ENCODE data around the gene LTO1. TPM values are rescaled to one million over a fixed set of nuclear protein-coding genes. Genes with fewer than 3 reads are reported as not detected.

The LTO1 gene
- total RNA-seq, 2 experiments from 2014 or later = 18.7 to 21.8 TPM

DNA sequence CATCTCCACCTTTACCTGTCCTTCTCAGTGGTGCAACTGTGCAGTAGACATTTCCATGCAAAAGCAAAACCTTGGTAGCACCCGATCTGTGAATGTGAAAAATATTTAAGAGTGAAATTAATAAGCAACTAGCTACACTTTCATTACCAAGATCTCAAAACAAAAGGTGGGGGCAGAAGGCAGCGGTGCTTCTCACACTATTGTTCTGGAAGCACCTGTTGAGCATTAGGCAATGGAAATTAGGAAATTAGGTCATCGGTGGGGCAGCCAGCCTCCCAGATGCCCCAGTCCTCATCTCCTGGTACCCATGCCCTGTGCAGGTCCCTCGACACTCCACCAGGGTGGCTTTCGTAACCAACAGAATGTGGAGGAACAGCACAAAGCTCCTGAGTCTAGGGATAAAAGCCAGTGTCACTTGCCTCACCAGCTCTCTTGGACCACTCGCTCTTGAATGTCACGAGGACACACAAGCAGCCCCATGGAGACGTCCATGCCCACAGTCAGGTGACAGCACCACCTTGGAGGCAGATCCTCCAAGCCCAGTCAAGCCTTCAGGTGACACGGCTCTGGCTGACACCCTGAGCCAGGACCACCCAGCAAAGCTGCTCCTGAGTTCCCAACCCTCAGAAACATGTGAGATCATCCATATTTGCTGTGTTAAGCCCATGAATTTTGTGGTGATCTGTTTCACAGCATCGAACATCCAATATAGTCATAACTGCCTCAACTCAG lies 3.3 kb downstream of the LTO1 start:
- peaks cover 17% of the 10 kb centered on the region for H3K36me3 Mint-ChIP-seq
- DNase-seq = no peak
- H3K4me3 Mint-ChIP-seq = no peak overlapping the region
- peaks cover 8% of the 10 kb centered on the region for H3K27me3 Mint-ChIP-seq
- peak overlapping the region; percentile 50 for H3K27ac Mint-ChIP-seq
- no peaks in the 10 kb centered on the region for H3K9me3 Mint-ChIP-seq
- H3K4me1 Mint-ChIP-seq = peaks cover 33% of the 10 kb centered on the region

DNA sequence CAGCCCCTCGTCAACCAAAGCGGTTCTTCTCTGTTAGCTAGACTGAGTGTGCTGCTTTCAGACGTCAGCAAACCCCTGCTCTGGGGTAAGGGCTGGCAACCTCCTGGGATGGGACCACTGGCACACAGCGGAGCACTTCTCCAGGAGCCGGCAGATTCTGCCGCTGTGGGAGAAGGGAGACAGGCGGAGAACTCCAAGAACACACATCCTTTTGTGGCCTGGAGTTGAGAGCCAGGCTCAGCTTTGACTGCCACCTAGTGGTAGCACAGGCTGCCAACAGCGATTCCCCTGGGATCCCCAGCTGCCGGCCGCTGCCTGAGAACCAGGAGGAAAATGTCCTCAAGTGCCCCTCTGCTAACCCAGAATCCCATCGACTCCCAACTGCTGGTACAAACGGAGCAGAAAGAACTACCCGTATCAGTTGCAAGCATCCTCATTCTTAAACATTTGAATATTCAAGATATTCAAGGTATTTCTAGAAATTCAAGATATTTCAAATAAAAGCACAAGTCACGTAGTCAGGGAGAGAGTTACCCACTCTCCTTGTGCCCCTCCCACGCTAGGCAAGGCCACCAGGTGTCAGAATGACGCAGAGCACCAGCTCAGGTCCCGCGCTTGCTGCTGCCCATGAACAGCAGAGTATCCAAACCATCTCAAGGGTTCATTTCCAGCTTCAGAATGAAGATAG lies 4.9 kb downstream of the LTO1 start:
- DNase-seq = peak; percentile 51
- Mint-ChIP-seq H3K4me3 (no peak overlapping the region), H3K27ac (no peak overlapping the region), H3K9me3 (no peaks in the 10 kb centered on the region), H3K4me1 (peaks cover 31% of the 10 kb centered on the region), H3K27me3 (peaks cover 1% of the 10 kb centered on the region), H3K36me3 (peaks cover 18% of the 10 kb centered on the region)

DNA sequence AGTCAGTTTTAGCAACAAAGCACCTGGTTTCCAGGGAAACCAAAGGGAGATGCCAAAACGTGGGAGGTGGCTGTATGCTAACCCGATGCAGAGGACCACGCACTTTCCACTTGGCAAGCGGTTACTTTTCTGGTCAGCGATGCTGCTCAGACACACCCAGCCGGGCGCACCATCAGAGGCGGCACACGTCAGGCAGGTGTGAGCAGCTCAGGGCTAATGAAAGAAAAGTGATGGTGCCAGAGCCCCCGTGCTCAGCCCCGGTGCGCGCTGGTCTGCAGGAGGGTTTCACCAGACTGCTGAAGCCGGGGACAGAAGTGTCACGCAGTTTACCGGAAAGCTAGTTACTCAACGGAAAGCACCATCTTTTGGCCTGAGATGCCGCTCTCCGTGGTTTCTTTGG lies 5.7 kb downstream of the LTO1 start:
- no peaks in the 10 kb centered on the region for H3K27me3 Mint-ChIP-seq
- peaks cover 18% of the 10 kb centered on the region for H3K36me3 Mint-ChIP-seq
- H3K9me3 Mint-ChIP-seq = no peaks in the 10 kb centered on the region
- peaks cover 31% of the 10 kb centered on the region for H3K4me1 Mint-ChIP-seq
- no peak for DNase-seq
- H3K4me3 Mint-ChIP-seq = no peak overlapping the region
- H3K27ac Mint-ChIP-seq = no peak overlapping the region

DNA sequence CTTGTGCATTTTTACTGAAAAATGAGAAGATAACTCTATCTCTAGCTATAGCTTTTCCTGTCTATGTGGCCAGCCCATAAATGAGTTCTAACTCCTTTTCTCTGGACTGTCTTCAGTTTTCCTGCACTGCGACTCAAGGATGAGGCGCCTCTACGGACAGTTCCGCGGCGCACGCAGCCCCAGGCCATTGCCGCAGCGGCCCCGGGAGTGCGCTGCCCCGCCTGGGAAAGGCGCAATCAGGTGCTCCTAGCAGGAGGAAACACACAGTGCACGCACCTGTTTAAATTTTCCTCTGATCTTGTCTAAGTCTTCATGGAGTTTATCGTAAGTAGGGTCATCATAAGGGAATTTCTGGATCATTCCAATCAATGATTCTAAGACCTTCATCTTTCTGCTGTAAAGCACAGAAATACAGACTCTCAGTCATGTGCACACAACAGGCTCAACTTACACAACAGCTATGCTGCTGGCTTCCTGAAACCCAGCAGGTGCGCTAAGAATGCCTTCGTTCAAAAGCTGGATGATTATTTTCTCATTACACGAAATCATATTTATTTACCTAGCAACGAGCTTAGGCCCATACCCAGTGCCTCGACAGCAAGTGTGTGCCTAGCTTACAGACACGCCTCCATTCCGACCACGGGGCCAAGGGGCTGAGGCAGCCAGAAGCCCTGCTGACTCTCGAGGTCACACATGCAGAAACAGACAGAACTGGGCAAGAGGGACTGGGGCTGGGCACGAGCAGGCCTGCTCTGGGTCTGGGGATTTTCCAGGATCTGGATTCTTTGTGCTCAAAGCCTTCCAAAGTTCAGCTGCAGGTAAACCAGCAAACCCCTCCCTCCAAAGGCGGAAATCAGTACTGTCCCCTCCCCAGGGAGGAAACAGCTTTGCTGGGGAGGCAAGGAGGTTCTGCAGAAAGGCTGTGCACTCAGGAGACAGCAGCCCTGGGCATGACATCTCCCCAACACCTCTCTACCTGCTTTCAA lies 7.2 kb downstream of the LTO1 start:
- H3K9me3 Mint-ChIP-seq = no peaks in the 10 kb centered on the region
- no peak for DNase-seq
- H3K27ac Mint-ChIP-seq = no peak overlapping the region
- no peak overlapping the region for H3K4me3 Mint-ChIP-seq
- H3K36me3 Mint-ChIP-seq = peaks cover 14% of the 10 kb centered on the region
- no peaks in the 10 kb centered on the region for H3K27me3 Mint-ChIP-seq
- peaks cover 20% of the 10 kb centered on the region for H3K4me1 Mint-ChIP-seq

DNA sequence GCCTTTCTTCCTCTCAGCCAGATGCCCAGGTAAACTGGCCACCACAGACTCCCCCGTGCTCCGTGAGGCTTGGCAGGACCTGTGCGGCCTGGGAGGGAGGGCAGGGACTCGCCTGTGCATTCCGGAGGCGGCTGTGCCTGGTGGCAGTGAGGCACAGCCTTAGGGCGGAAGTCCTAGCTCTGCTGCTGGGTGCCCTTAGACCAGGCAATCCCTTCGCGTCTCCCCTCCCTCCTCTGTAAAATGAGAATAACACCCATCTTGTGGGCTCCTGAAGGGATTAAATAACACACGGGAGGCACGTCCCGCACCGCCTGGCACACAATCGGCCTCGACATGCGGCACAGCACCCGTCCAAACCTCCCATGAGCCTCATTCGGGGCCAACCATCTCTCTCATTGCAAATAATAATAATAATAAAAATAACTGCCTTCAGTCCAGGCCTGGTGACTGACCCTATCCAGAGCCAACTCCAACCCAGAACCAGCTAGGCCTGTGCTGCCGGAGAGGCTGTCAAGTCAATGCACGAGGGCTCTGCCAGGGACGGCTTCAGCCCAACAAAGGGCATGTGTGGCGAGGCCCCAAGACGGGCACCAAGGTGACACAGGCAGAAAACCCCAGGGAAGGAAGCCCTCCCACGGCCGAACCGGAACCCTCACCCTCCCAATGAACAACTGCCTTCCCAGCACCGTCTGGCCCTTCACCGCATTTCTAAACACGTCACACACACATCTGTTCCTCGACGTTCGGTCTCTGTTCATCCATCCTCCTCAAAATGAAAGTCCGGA lies 8.2 kb downstream of the LTO1 start:
- H3K9me3 Mint-ChIP-seq = no peaks in the 10 kb centered on the region
- H3K27ac Mint-ChIP-seq = no peak overlapping the region
- no peak for DNase-seq
- peaks cover 14% of the 10 kb centered on the region for H3K36me3 Mint-ChIP-seq
- no peaks in the 10 kb centered on the region for H3K27me3 Mint-ChIP-seq
- H3K4me3 Mint-ChIP-seq = no peak overlapping the region
- peaks cover 14% of the 10 kb centered on the region for H3K4me1 Mint-ChIP-seq

DNA sequence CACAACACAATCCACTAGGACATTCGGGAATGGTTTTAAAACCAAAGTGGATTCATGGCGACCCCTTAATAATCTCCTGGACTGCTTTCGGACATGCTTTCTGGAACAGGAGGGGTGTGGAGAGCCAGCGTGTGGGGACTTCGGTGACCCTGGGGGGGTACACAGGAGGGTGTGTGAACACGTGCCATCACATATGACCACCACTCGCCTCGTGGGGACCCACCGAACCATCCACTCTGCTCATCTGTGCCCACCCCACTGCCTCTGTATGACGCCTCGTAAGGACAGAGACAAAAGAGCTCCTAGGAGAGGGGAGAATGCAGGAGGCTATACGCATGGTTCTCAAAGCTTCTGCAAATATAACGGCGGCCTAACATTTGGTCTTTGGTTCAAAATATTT lies 8.9 kb downstream of the LTO1 start:
- no peak for DNase-seq
- no peaks in the 10 kb centered on the region for H3K27me3 Mint-ChIP-seq
- no peak overlapping the region for H3K4me3 Mint-ChIP-seq
- H3K36me3 Mint-ChIP-seq = peaks cover 11% of the 10 kb centered on the region
- H3K27ac Mint-ChIP-seq = no peak overlapping the region
- peaks cover 10% of the 10 kb centered on the region for H3K4me1 Mint-ChIP-seq
- no peaks in the 10 kb centered on the region for H3K9me3 Mint-ChIP-seq

DNA sequence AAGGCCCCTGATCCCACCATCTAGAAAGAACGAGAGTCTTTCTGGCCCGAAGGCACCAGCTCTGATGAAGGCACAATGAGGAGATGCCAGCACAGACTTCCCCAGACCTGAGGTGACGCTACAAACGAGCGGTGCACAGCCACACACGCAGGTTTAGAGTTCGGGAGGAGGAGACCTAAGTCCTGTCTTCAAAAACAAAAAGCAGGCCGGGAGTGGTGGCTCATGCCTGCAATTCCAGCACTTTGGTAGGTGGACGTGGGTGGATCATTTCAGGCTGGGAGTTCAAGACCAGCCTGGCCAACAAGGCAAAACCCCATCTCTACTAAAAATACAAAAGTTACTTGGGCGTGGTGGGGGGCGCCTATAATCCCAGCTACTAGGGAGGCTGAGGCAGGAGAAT lies 9.5 kb downstream of the LTO1 start:
- H3K4me3 Mint-ChIP-seq = no peak overlapping the region
- DNase-seq = no peak
- no peaks in the 10 kb centered on the region for H3K27me3 Mint-ChIP-seq
- H3K27ac Mint-ChIP-seq = no peak overlapping the region
- no peaks in the 10 kb centered on the region for H3K9me3 Mint-ChIP-seq
- peaks cover 9% of the 10 kb centered on the region for H3K4me1 Mint-ChIP-seq
- peaks cover 9% of the 10 kb centered on the region for H3K36me3 Mint-ChIP-seq

DNA sequence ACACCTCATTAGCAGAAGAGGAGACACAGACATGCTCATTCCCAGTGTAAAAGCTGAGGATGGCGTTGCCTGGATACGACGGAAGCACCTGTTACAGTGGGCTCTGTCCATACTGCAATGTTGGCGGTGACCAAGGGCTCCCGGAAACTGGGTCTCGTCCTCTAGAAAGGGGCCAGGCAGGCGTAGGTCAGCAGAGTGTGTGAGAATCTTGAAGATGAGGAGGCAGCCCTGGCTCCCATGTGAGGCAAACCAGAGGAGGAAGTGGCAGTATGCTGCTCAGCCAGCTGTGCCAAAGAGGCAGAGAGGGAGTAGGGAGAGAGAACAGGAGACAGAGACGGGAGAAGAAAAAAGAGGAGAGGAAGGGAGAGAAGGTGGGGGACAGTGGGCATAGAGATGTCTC lies 10.3 kb downstream of the LTO1 start:
- Mint-ChIP-seq H3K27ac (no peak overlapping the region), H3K9me3 (no peaks in the 10 kb centered on the region), H3K36me3 (peaks cover 9% of the 10 kb centered on the region), H3K4me3 (no peak overlapping the region), H3K27me3 (no peaks in the 10 kb centered on the region), H3K4me1 (peaks cover 3% of the 10 kb centered on the region)
- no peak for DNase-seq

DNA sequence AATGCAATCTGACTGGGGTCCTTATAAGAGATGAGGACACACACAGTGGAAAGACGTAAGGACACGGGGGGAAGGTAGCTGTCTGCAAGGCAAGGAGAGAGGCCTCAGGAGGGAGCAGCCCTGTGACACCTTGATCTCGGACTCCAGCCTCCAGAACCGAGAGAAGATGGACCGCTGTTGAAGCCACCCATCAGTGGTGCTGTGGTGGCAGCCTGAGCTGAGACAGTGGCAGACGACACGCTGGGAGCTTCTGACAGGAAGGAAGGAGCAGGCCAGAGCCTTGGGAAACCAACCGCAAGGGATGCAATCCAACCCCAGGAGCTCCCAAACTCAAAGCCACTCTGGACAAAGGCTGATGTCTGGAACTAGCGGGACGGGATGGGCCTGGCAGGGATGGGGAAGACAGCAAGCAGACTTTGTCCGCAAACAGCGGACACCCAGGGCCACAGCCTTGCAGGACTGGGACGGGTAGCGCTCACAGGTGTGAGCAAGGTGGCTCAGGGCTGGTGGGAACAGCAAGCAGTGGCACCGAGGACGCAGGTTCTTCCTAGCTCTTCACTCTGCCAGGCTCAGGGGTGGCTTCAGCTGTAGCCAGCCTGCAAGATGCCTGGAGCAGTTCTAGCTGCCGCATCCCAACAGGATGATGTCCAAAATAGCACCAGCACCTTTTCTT lies 10.9 kb downstream of the LTO1 start:
- no peak for DNase-seq
- Mint-ChIP-seq H3K27ac (no peak overlapping the region), H3K4me1 (peaks cover 3% of the 10 kb centered on the region), H3K36me3 (peaks cover 9% of the 10 kb centered on the region), H3K9me3 (no peaks in the 10 kb centered on the region), H3K27me3 (no peaks in the 10 kb centered on the region), H3K4me3 (no peak overlapping the region)

DNA sequence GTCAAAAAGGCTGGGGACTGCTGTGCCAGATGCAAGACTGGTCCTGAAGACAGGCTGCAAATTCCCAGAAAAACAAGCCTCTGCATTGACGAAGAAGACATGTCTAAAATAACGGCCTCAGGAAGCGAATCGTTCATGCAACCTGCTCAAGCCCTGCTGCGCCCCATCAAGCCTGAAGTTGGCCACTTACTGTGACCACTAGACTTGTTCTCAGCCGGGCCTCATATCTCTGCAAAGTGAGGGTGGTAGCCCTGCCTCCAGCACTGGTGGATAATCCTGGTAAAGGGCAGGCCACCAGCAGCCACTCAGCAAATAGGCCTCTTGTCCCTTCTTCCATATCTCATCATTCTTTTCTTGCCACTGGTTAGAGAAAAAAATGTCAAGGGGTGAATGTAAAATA lies 11.8 kb downstream of the LTO1 start:
- H3K4me1 Mint-ChIP-seq = no peaks in the 10 kb centered on the region
- H3K36me3 Mint-ChIP-seq = peaks cover 7% of the 10 kb centered on the region
- no peak for DNase-seq
- no peaks in the 10 kb centered on the region for H3K27me3 Mint-ChIP-seq
- H3K27ac Mint-ChIP-seq = no peak overlapping the region
- no peaks in the 10 kb centered on the region for H3K9me3 Mint-ChIP-seq
- no peak overlapping the region for H3K4me3 Mint-ChIP-seq

DNA sequence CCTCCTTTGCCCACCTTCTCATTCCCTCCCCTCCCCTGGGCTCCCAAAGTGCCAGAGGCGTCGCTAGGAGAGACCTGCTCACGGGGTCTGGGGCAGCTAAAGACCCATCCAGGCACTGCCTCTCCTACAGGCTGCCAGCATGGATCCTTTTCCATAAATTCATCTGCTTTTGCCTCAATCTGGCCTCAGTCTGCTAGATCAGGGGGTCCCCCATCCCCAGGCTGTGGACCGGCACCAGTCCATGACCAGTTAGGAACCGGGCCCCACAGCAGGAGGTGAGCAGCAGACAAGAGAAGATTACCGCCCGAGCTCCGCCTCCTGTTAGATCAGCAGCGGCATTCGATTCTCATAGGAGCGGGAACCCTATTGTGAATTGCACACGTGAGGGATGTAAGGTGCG lies 12.3 kb downstream of the LTO1 start:
- H3K27me3 Mint-ChIP-seq = no peaks in the 10 kb centered on the region
- DNase-seq = no peak
- H3K36me3 Mint-ChIP-seq = peaks cover 7% of the 10 kb centered on the region
- no peaks in the 10 kb centered on the region for H3K4me1 Mint-ChIP-seq
- H3K9me3 Mint-ChIP-seq = no peaks in the 10 kb centered on the region
- H3K4me3 Mint-ChIP-seq = no peak overlapping the region
- no peak overlapping the region for H3K27ac Mint-ChIP-seq

DNA sequence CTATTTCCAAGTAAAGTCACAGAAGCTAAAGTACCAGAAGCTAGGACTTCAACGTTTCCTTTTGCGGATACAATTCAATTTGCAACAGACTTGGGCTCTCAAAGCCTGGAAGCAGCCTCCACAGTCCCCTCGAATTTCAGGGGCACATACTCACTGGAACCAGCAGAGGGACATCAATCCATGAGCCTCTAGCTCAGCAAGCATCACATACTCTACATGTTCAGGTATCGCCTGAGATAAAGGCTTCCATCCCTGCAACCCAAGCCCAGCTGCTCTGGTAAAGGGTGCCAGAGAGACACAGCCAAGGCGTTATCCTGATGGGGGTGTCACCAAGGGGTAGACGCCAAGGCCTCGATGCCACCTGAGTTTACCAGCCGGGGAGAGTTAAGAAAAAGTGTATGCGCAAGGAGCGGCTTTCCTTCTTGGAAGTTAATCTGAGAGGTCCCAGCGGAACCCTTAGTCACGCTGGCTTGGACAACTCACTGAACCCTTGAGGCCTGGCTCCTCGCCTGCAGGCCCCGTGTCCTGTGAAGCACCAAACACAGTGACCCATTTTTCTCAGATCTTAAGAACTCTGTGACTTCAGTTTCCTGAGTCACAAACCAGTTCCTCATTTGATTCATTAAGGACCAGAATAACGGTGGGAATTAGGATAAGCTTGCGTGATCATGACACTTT lies 13.0 kb downstream of the LTO1 start:
- Mint-ChIP-seq H3K27ac (no peak overlapping the region), H3K4me3 (no peak overlapping the region), H3K36me3 (peaks cover 1% of the 10 kb centered on the region), H3K4me1 (no peaks in the 10 kb centered on the region), H3K9me3 (no peaks in the 10 kb centered on the region), H3K27me3 (no peaks in the 10 kb centered on the region)
- no peak for DNase-seq

DNA sequence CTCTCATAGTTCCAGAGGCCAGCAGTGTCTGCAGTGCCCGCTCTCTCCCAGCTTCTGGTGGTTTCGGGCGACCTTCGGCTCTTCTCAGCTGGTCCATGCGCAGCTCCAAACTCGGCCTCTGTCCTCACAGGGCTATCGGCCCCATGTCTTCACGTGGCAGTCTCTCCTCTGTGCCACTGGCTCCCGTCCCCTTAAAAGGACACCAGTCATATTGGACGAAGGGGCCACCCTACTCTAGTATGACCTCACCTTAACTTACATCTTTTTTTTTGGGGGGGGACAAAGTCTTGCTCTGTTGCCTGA lies 13.8 kb downstream of the LTO1 start:
- Mint-ChIP-seq H3K36me3 (peaks cover 1% of the 10 kb centered on the region), H3K9me3 (no peaks in the 10 kb centered on the region), H3K4me3 (no peak overlapping the region), H3K4me1 (no peaks in the 10 kb centered on the region), H3K27me3 (no peaks in the 10 kb centered on the region), H3K27ac (no peak overlapping the region)
- DNase-seq = no peak

DNA sequence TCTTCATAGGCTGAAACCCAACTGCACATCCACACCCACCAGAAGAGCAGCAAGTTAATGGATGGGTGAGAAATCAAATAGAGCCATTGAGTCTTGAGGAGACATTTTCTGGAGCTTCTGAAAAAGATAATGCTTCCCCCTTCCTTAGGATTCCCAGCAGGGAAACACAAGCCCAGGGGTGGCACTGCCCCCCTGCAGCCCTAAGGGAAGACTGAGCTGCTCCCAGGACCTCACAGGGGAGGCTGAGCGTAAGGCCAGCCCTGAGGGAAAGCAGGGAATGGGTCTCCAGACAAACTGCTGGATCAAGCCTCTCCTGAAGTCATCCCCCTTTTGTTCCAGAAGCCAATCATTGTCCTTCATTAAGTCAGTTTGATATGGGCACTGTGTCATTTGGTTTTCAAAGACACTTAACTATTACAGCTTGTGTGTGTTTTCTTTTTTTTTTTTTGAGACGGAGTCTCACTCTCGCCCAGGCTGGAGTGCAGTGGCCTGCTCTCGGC lies 15.1 kb downstream of the LTO1 start:
- H3K27ac Mint-ChIP-seq = no peak overlapping the region
- H3K27me3 Mint-ChIP-seq = no peaks in the 10 kb centered on the region
- no peaks in the 10 kb centered on the region for H3K36me3 Mint-ChIP-seq
- H3K4me1 Mint-ChIP-seq = no peaks in the 10 kb centered on the region
- DNase-seq = no peak
- no peaks in the 10 kb centered on the region for H3K9me3 Mint-ChIP-seq
- H3K4me3 Mint-ChIP-seq = no peak overlapping the region
